TTC549 (cell line): ENCODE results near the gene STKLD1.
"Not testable (repeated sequence)": the region's sequence is repeated elsewhere in the genome, so short reads cannot be mapped to it uniquely, and the experiment has no call there.

Source experiments
- FAIRE-seq: peaks from 2 replicates; lab custom pipeline; 2012; peaks lifted over from hg19 to GRCh38; lab: Jason Lieb, UNC

The STKLD1 gene

GRCh38 chr9:133362359-133363044 is 13.7 kb upstream of the STKLD1 start:
- FAIRE-seq: no peak

GRCh38 chr9:133366435-133366834 is 9.7 kb upstream of the STKLD1 start:
- no peak for FAIRE-seq

GRCh38 chr9:133367221-133367620 is 8.9 kb upstream of the STKLD1 start:
- FAIRE-seq: no peak

GRCh38 chr9:133367778-133368177 is 8.4 kb upstream of the STKLD1 start:
- FAIRE-seq: no peak

GRCh38 chr9:133368249-133368881 is 7.8 kb upstream of the STKLD1 start:
- FAIRE-seq: no peak

GRCh38 chr9:133369422-133369821 is 6.7 kb upstream of the STKLD1 start:
- FAIRE-seq: no peak

- no peak for FAIRE-seq
These were observed 6.2 kb upstream of the STKLD1 start for GRCh38 chr9:133369933-133370332.

GRCh38 chr9:133370685-133371084 is 5.5 kb upstream of the STKLD1 start:
- no peak for FAIRE-seq

GRCh38 chr9:133371261-133371711 is 4.9 kb upstream of the STKLD1 start:
- FAIRE-seq: no peak

- no peak for FAIRE-seq
These were observed 4.0 kb upstream of the STKLD1 start for GRCh38 chr9:133372144-133372543.

GRCh38 chr9:133374612-133375115 is 1.5 kb upstream of the STKLD1 start:
- FAIRE-seq: no peak

GRCh38 chr9:133375116-133375723 is 946 bp upstream of the STKLD1 start:
- no peak for FAIRE-seq

- not testable (repeated sequence) for FAIRE-seq
These were observed 1.1 kb downstream of the STKLD1 start for GRCh38 chr9:133377280-133377679.

- no peak for FAIRE-seq
These were observed 1.6 kb downstream of the STKLD1 start for GRCh38 chr9:133377721-133378216.

GRCh38 chr9:133378408-133378962 is 2.3 kb downstream of the STKLD1 start:
- no peak for FAIRE-seq

GRCh38 chr9:133379153-133380086 is 3.3 kb downstream of the STKLD1 start:
- no peak for FAIRE-seq

GRCh38 chr9:133380734-133381133 is 4.6 kb downstream of the STKLD1 start:
- no peak for FAIRE-seq

- FAIRE-seq: no peak
These were observed 6.5 kb downstream of the STKLD1 start for GRCh38 chr9:133382507-133383141.

GRCh38 chr9:133383438-133383837 is 7.3 kb downstream of the STKLD1 start:
- no peak for FAIRE-seq

- no peak for FAIRE-seq
These were observed 8.7 kb downstream of the STKLD1 start for GRCh38 chr9:133384736-133385321.

- FAIRE-seq: no peak
These were observed 9.3 kb downstream of the STKLD1 start for GRCh38 chr9:133385452-133385851.
